Progenitor cell of endocrine pancreas (in vitro differentiated cells): Measurements from ENCODE around the gene MGAT5. TPM values are rescaled to one million over a fixed set of nuclear protein-coding genes. Genes with fewer than 3 reads are reported as not detected.

Source experiments
- DNase-seq: peaks from one replicate; pipeline ENCODE4 v3.0.0; 2021; ENCODE audit warnings: low spot score; ENCODE audit not compliant: unreplicated experiment
- H3K27ac Mint-ChIP-seq: 2 replicates; pipeline ENCODE4 v1.8.0; 2021; ENCODE audit warnings: mild to moderate bottlenecking, moderate library complexity, mixed read lengths
- H3K27me3 Mint-ChIP-seq: 2 replicates; pipeline ENCODE4 v1.8.0; 2021; ENCODE audit warnings: mixed read lengths
- H3K36me3 Mint-ChIP-seq: 2 replicates; pipeline ENCODE4 v1.8.0; 2022; ENCODE audit warnings: mixed read lengths; ENCODE audit not compliant: insufficient read depth
- H3K4me1 Mint-ChIP-seq: 2 replicates; pipeline ENCODE4 v1.8.0; 2021; ENCODE audit warnings: low read depth, mixed read lengths
- H3K4me3 Mint-ChIP-seq: 2 replicates; pipeline ENCODE4 v1.8.0; 2021; ENCODE audit warnings: low read depth, mild to moderate bottlenecking, moderate library complexity, mixed read lengths
- H3K9me3 Mint-ChIP-seq: 2 replicates; pipeline ENCODE4 v1.8.0; 2021; ENCODE audit warnings: low read depth, mixed read lengths
- CTCF ChIP-seq: fragments of 200-600 bp; sonication (generic); IDR thresholded peaks from one replicate; pipeline ENCODE4 v1.5.0; 2021; ENCODE audit warnings: antibody characterized with exemption, mild to moderate bottlenecking; ENCODE audit not compliant: unreplicated experiment
- total RNA-seq: library from RNA; stranded (reverse); gene quantifications from 2 replicates; pipeline ENCODE4 v1.2.1, GENCODE V29; 2021

The MGAT5 gene
- total RNA-seq, 1 donor from 2014 or later = 110 TPM

- Mint-ChIP-seq H3K4me3 (no peak overlapping the region), H3K4me1 (peaks cover 19% of the 10 kb centered on the region), H3K9me3 (no peaks in the 10 kb centered on the region), H3K27ac (no peak overlapping the region), H3K36me3 (peaks cover 2% of the 10 kb centered on the region), H3K27me3 (no peaks in the 10 kb centered on the region)
- DNase-seq = no peak
- TF ChIP-seq CTCF = no peak
Measured at GRCh38 chr2:134246154-134246874, 7.6 kb upstream of the MGAT5 start.

- H3K36me3 Mint-ChIP-seq = peaks cover 2% of the 10 kb centered on the region
- no peak overlapping the region for H3K27ac Mint-ChIP-seq
- H3K4me1 Mint-ChIP-seq = peaks cover 15% of the 10 kb centered on the region
- no peak overlapping the region for H3K4me3 Mint-ChIP-seq
- no peaks in the 10 kb centered on the region for H3K9me3 Mint-ChIP-seq
- no peak for DNase-seq
- no peaks in the 10 kb centered on the region for H3K27me3 Mint-ChIP-seq
- no peak for TF ChIP-seq CTCF
Measured at GRCh38 chr2:134247679-134248078, 6.2 kb upstream of the MGAT5 start.

GRCh38 chr2:134248913-134249312, 5.0 kb upstream of the MGAT5 start:
- Mint-ChIP-seq H3K9me3 (no peaks in the 10 kb centered on the region), H3K4me3 (no peak overlapping the region), H3K27me3 (no peaks in the 10 kb centered on the region), H3K27ac (no peak overlapping the region), H3K36me3 (peaks cover 3% of the 10 kb centered on the region), H3K4me1 (peaks cover 8% of the 10 kb centered on the region)
- TF ChIP-seq CTCF = no peak
- no peak for DNase-seq

GRCh38 chr2:134249755-134250154, 4.1 kb upstream of the MGAT5 start:
- Mint-ChIP-seq H3K27me3 (no peaks in the 10 kb centered on the region), H3K27ac (no peak overlapping the region), H3K36me3 (peaks cover 4% of the 10 kb centered on the region), H3K4me1 (peaks cover 8% of the 10 kb centered on the region), H3K4me3 (no peak overlapping the region), H3K9me3 (no peaks in the 10 kb centered on the region)
- TF ChIP-seq CTCF = no peak
- DNase-seq = no peak

GRCh38 chr2:134250840-134251461, 2.9 kb upstream of the MGAT5 start:
- Mint-ChIP-seq H3K4me3 (no peak overlapping the region), H3K4me1 (peaks cover 4% of the 10 kb centered on the region)
- TF ChIP-seq CTCF = no peak

More at GRCh38 chr2:134250840-134251461, 2.9 kb upstream of the MGAT5 start:
- no peaks in the 10 kb centered on the region for H3K27me3 Mint-ChIP-seq
- H3K27ac Mint-ChIP-seq = peak overlapping the region; percentile 25
- no peaks in the 10 kb centered on the region for H3K9me3 Mint-ChIP-seq
- peaks cover 7% of the 10 kb centered on the region for H3K36me3 Mint-ChIP-seq
- no peak for DNase-seq
